Activated CD8-positive, alpha-beta T cell treated with anti-CD3 and anti-CD28 coated beads, Interleukin-2, amount 10 ng/mL, durations not matched to agents 7 days and 5 days (primary cell): ENCODE data around the gene FOXL2NB. TPM values are rescaled to one million over a fixed set of nuclear protein-coding genes. Genes with fewer than 3 reads are reported as not detected.

ENCODE experiments used
- ATAC-seq: fragments of 150-1000 bp; cut with Tn5 transposase; one replicate; pipeline ENCODE4 v1.10.0; 2021; ENCODE audit warnings: moderate library complexity
- CTCF ChIA-PET: fragments of 350-600 bp; sonication (Branson Sonifier 250); formaldehyde crosslinking; loops from one replicate; lab custom pipeline; 2021; ENCODE audit warnings: antibody characterized with exemption; lab: Charles Lee
- POLR2A ChIA-PET: fragments of 350-600 bp; sonication (Branson Sonifier 250); formaldehyde crosslinking; loops from one replicate; lab custom pipeline; 2021; ENCODE audit warnings: antibody characterized with exemption; lab: Charles Lee
- DNase-seq: peaks from one replicate; pipeline ENCODE4 v3.0.0-alpha.2; 2020
- H3K27ac Mint-ChIP-seq: one replicate; pipeline ENCODE4 v1.8.0; 2021; ENCODE audit warnings: mild to moderate bottlenecking, mixed read lengths
- H3K27me3 Mint-ChIP-seq: one replicate; pipeline ENCODE4 v1.8.0; 2021; ENCODE audit warnings: low read depth, mixed read lengths
- H3K36me3 Mint-ChIP-seq: one replicate; pipeline ENCODE4 v1.8.0; 2021; ENCODE audit warnings: low read depth, mixed read lengths
- H3K4me1 Mint-ChIP-seq: one replicate; pipeline ENCODE4 v1.8.0; 2021; ENCODE audit warnings: low read depth, mixed read lengths
- H3K4me3 Mint-ChIP-seq: one replicate; pipeline ENCODE4 v1.8.0; 2021; ENCODE audit warnings: mild to moderate bottlenecking, mixed read lengths
- H3K9me3 Mint-ChIP-seq: one replicate; pipeline ENCODE4 v1.8.0; 2022; ENCODE audit warnings: mixed read lengths; ENCODE audit not compliant: insufficient read depth
- total RNA-seq, 2 experiments: library from RNA; stranded (reverse); gene quantifications; one replicate each; pipeline ENCODE4 v1.2.3, GENCODE V29; 2021

Gene FOXL2NB
- total RNA-seq, 2 experiments from 2014 or later, result not detected

DNA sequence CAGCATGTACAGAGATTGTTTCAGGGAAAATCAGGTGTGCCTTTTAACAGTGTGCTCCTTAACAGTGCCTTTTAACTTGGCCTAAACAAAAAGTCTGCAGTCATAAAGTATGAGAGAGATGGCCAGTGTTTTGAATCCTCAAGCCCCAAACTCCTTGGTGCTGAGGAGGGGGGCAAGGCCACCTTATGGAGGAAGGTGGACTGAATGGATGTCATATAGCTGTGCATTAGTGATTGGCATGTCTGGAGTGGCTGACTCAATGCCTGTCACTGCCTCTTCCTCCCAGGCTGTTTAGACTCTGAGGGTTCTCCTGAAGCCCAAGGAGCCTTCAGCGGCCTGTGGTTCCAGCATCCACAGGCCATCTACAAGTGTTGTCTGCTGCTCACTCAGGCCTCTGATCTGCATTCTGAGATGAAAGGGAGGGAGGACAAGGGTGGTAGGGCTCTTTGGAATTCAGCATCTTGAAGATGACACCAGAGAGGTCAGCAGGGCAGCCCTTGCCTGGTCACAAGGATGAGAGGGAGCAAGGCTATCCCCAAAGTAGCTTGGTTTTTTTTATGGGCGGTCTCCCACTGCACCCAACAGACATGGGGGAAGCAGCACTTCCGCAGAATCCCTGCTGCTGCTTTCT lies 1.5 kb downstream of the FOXL2NB start:
- DNase-seq (no peak), ATAC-seq (no peak)
- no peaks in the 10 kb centered on the region for H3K9me3 Mint-ChIP-seq
- POLR2A ChIA-PET, result interaction anchor here (1.1 kb wide), 1 partner anchor 13 kb away, joined by 3 read pairs; no protein-coding TSS in a partner anchor
- peaks cover 4% of the 10 kb centered on the region for H3K36me3 Mint-ChIP-seq
- CTCF ChIA-PET, result interaction anchor here (0.6 kb wide), 1 partner anchor 12 kb away, joined by 3 read pairs; no protein-coding TSS in a partner anchor
- peaks cover 34% of the 10 kb centered on the region for H3K4me1 Mint-ChIP-seq
- no peak overlapping the region for H3K27ac Mint-ChIP-seq
- no peak overlapping the region for H3K4me3 Mint-ChIP-seq
- peaks cover 72% of the 10 kb centered on the region for H3K27me3 Mint-ChIP-seq

DNA sequence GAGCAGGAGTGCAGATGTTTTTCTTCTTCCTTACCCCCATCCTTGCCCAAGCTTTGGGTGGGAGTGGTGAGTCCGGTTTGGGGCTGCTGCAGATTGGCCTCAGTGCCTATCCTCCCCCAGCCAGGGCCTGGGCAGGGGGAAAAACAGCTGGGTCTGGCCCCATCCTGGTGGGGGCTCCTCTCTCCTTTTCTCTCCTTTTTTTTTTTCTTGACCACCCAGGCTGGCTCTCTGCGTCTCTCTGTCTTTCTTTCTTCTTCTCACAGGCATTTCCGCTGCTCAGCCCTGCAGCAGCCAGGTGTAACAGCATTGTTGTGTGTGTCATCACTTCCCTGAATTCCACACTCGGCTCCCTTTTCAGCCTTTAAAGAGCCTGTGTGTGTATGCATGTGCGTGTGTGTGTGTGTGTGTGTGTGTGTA lies 2.0 kb downstream of the FOXL2NB start:
- Mint-ChIP-seq H3K27ac (no peak overlapping the region), H3K4me1 (peaks cover 30% of the 10 kb centered on the region), H3K27me3 (peaks cover 71% of the 10 kb centered on the region), H3K4me3 (no peak overlapping the region), H3K36me3 (peaks cover 4% of the 10 kb centered on the region), H3K9me3 (no peaks in the 10 kb centered on the region)
- CTCF ChIA-PET, result no interaction called here
- ATAC-seq, result no peak
- DNase-seq, result no peak
- POLR2A ChIA-PET, result interaction anchor here (1.1 kb wide), 1 partner anchor 13 kb away, joined by 3 read pairs; no protein-coding TSS in a partner anchor

- ChIA-PET POLR2A (no interaction called here), CTCF (interaction anchor here (1.0 to 1.3 kb wide), 5 partner anchors 7 to 379 kb away, joined by 3 to 8 read pairs (median 3); no protein-coding TSS in a partner anchor)
- no peak overlapping the region for H3K27ac Mint-ChIP-seq
- H3K9me3 Mint-ChIP-seq, result no peaks in the 10 kb centered on the region
- ATAC-seq (no peak), DNase-seq (no peak)
- H3K36me3 Mint-ChIP-seq, result peaks cover 4% of the 10 kb centered on the region
- H3K4me3 Mint-ChIP-seq, result no peak overlapping the region
- H3K4me1 Mint-ChIP-seq, result peaks cover 25% of the 10 kb centered on the region
- H3K27me3 Mint-ChIP-seq, result peaks cover 68% of the 10 kb centered on the region
Observed at GRCh38 chr3:138949445-138950005, 2.5 kb downstream of the FOXL2NB start.

- no peak overlapping the region for H3K4me3 Mint-ChIP-seq
- CTCF ChIA-PET, result interaction anchor here (1.0 to 1.3 kb wide), 7 partner anchors 8 to 379 kb away, joined by 3 to 8 read pairs (median 3); no protein-coding TSS in a partner anchor
- peaks cover 70% of the 10 kb centered on the region for H3K27me3 Mint-ChIP-seq
- no peak overlapping the region for H3K27ac Mint-ChIP-seq
- H3K36me3 Mint-ChIP-seq, result peaks cover 1% of the 10 kb centered on the region
- H3K9me3 Mint-ChIP-seq, result no peaks in the 10 kb centered on the region
- H3K4me1 Mint-ChIP-seq, result peaks cover 22% of the 10 kb centered on the region
- DNase-seq, result no peak
- peak; percentile 64 for ATAC-seq
- POLR2A ChIA-PET, result no interaction called here
Observed at GRCh38 chr3:138950006-138950644, 3.1 kb downstream of the FOXL2NB start.

GRCh38 chr3:138950701-138951100 lies 3.7 kb downstream of the FOXL2NB start:
- ChIA-PET POLR2A (no interaction called here), CTCF (interaction anchor here (1.0 to 2.6 kb wide), 8 partner anchors 9 to 378 kb away, joined by 3 to 10 read pairs (median 3); no protein-coding TSS in a partner anchor)
- Mint-ChIP-seq H3K9me3 (no peaks in the 10 kb centered on the region), H3K27me3 (peaks cover 66% of the 10 kb centered on the region), H3K36me3 (no peaks in the 10 kb centered on the region), H3K4me3 (no peak overlapping the region), H3K4me1 (peaks cover 18% of the 10 kb centered on the region), H3K27ac (no peak overlapping the region)
- no peak for DNase-seq
- ATAC-seq, result no peak

- Mint-ChIP-seq H3K36me3 (no peaks in the 10 kb centered on the region), H3K4me1 (peaks cover 15% of the 10 kb centered on the region), H3K27me3 (peaks cover 36% of the 10 kb centered on the region), H3K9me3 (no peaks in the 10 kb centered on the region), H3K27ac (no peak overlapping the region), H3K4me3 (peak overlapping the region; percentile 13)
- DNase-seq, result no peak
- CTCF ChIA-PET, result interaction anchor here (1.1 kb wide), 1 partner anchor 24 kb away, joined by 5 read pairs; no protein-coding TSS in a partner anchor
- POLR2A ChIA-PET, result no interaction called here
- ATAC-seq, result no peak
Observed at GRCh38 chr3:138960417-138960852, 13.4 kb downstream of the FOXL2NB start.

GRCh38 chr3:138962854-138963560 lies 16.0 kb downstream of the FOXL2NB start:
- Mint-ChIP-seq H3K9me3 (no peaks in the 10 kb centered on the region), H3K4me3 (no peak overlapping the region), H3K36me3 (no peaks in the 10 kb centered on the region), H3K27ac (no peak overlapping the region), H3K4me1 (peaks cover 15% of the 10 kb centered on the region), H3K27me3 (peaks cover 33% of the 10 kb centered on the region)
- DNase-seq (no peak), ATAC-seq (no peak)
- ChIA-PET POLR2A (no interaction called here), CTCF (no interaction called here)

GRCh38 chr3:138964264-138964663 lies 17.2 kb downstream of the FOXL2NB start:
- CTCF ChIA-PET, result no interaction called here
- DNase-seq (no peak), ATAC-seq (no peak)
- peaks cover 27% of the 10 kb centered on the region for H3K27me3 Mint-ChIP-seq
- H3K9me3 Mint-ChIP-seq, result no peaks in the 10 kb centered on the region
- no peak overlapping the region for H3K4me3 Mint-ChIP-seq
- POLR2A ChIA-PET, result no interaction called here
- H3K36me3 Mint-ChIP-seq, result no peaks in the 10 kb centered on the region
- peaks cover 15% of the 10 kb centered on the region for H3K4me1 Mint-ChIP-seq
- H3K27ac Mint-ChIP-seq, result no peak overlapping the region

DNA sequence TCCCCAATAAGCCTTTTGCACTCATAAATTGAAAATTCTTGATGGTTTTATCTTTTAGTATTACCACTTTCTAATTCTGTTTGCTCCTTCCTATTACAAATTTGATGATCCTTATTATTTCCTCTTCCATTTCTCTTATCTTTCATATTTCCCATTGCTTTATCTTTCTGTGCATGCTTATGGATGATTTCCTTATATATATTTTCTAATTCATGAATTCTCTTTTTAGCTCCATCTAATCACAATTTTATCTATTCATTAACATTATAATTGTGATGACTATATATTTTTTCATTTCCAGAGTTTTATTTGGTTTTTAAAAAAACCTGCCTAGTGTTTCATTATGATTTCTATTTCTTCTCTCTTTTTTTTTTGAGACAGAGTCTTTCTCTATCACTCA lies 17.9 kb downstream of the FOXL2NB start:
- H3K36me3 Mint-ChIP-seq, result no peaks in the 10 kb centered on the region
- POLR2A ChIA-PET, result no interaction called here
- no peak overlapping the region for H3K27ac Mint-ChIP-seq
- H3K4me1 Mint-ChIP-seq, result peaks cover 15% of the 10 kb centered on the region
- H3K27me3 Mint-ChIP-seq, result peaks cover 27% of the 10 kb centered on the region
- CTCF ChIA-PET, result no interaction called here
- DNase-seq (no peak), ATAC-seq (no peak)
- no peak overlapping the region for H3K4me3 Mint-ChIP-seq
- no peaks in the 10 kb centered on the region for H3K9me3 Mint-ChIP-seq

- ChIA-PET CTCF (interaction anchor here (0.8 to 1.8 kb wide), 2 partner anchors 49 to 56 kb away, joined by 3 to 5 read pairs; no protein-coding TSS in a partner anchor), POLR2A (no interaction called here)
- no peaks in the 10 kb centered on the region for H3K4me1 Mint-ChIP-seq
Observed at GRCh38 chr3:138971766-138972320, 24.8 kb downstream of the FOXL2NB start.

DNA sequence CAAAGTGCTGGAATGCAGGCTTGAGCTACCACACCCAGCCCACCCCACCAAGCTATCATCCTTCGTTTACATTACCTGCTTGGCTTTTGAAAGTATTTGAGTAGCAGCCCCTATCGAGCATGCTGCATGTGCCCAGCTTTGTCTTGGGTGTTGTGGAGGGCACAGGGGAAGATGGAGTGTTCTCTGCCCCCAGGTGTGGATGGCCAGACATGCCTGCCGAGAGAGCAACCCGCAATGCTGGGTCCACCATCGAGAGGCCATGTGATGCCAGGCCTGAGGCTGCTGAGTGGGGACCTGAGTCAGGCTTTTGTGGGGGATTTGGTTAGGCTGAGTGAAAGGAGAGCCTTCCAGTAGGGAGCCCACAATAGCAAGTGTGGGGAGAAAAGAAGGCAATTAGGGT lies 25.9 kb downstream of the FOXL2NB start:
- H3K4me1 Mint-ChIP-seq, result no peaks in the 10 kb centered on the region
- H3K36me3 Mint-ChIP-seq, result no peaks in the 10 kb centered on the region
- H3K4me3 Mint-ChIP-seq, result no peak overlapping the region
- ChIA-PET CTCF (interaction anchor here (0.8 to 1.8 kb wide), 2 partner anchors 50 to 57 kb away, joined by 3 to 5 read pairs; no protein-coding TSS in a partner anchor), POLR2A (no interaction called here)
- no peaks in the 10 kb centered on the region for H3K9me3 Mint-ChIP-seq
- DNase-seq (no peak), ATAC-seq (no peak)
- H3K27ac Mint-ChIP-seq, result no peak overlapping the region
- H3K27me3 Mint-ChIP-seq, result peaks cover 7% of the 10 kb centered on the region

More at GRCh38 chr3:138971766-138972320, 24.8 kb downstream of the FOXL2NB start:
- peaks cover 7% of the 10 kb centered on the region for H3K27me3 Mint-ChIP-seq
- H3K27ac Mint-ChIP-seq, result no peak overlapping the region
- no peak overlapping the region for H3K4me3 Mint-ChIP-seq
- H3K36me3 Mint-ChIP-seq, result no peaks in the 10 kb centered on the region
- ATAC-seq (no peak), DNase-seq (no peak)
- no peaks in the 10 kb centered on the region for H3K9me3 Mint-ChIP-seq
